HCT116 (cell line): ENCODE measurements around the gene DNAJC5.

ENCODE experiments used
- CTCF ChIP-seq, 3 experiments: fragments of 200-600 bp in 1 of 3; sonication (generic) in 1 of 3; IDR thresholded peaks in 2 of 3; conservative IDR thresholded peaks in 1 of 3; 2 replicates each; pipeline ENCODE4 v1.5.1; 2012 to 2017; ENCODE audit warnings: low read depth in 2 of 3, low read length in 2 of 3, antibody characterized with exemption in 1 of 3, borderline replicate concordance in 1 of 3, control low read depth in 1 of 3, mild to moderate bottlenecking in 1 of 3, mixed read lengths in 1 of 3, mixed run types in 1 of 3, moderate library complexity in 1 of 3; ENCODE audit not compliant: insufficient read depth in 1 of 3
- EZH2 ChIP-seq: fragments of 200-600 bp; sonication (generic); IDR thresholded peaks from 2 replicates; pipeline ENCODE4 v1.6.1; 2017; ENCODE audit warnings: antibody characterized with exemption, mixed run types
- MAX ChIP-seq: IDR thresholded peaks from 2 replicates; pipeline ENCODE4 v1.6.1; 2012
- TCF7L2 ChIP-seq: IDR thresholded peaks from 2 replicates; pipeline ENCODE4 v1.7.0; 2011; ENCODE audit warnings: borderline replicate concordance, inconsistent platforms; ENCODE audit not compliant: insufficient read depth, insufficient read length; ENCODE audit errors: extremely low read depth
- YY1 ChIP-seq: IDR thresholded peaks from 2 replicates; pipeline ENCODE4 v1.6.1; 2011; ENCODE audit warnings: low read length, low read depth, moderate library complexity, mild to moderate bottlenecking; ENCODE audit not compliant: insufficient replicate concordance; ENCODE audit errors: extremely low read depth

DNA sequence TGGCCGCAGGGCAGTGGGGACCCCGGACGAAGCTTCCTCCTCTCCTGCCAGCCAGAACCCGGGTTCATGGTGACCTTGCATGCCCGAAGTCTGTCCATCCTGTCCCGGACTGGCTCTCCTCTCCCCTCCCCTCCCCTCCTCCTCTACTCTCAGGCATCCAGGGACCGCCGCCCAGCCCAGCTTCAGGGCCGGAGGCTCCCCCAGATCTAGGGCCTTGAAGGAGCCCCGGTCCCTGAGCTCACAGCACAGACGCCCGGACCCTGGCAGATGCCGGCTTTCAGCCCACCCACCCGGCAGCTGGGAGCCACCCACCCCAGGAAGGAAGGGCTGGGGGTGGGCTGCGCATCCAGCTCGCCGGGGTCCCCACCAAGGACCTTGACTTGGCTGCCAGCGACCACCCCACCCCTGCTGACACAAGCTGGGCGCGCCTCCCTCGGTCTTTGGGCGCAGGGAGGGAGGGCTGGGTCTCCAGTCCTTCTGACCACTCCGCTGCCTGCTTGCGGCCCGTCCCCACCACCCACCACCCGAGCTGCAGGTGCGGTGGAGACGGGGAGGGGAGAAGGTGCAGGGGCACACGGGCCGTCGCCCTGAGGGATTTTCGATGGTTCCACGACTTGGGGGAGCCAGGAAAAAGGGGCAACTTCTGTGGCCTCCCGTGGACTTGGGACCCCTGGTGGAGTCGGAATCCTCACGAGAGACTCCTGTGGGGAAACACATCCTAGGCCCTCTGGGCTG lies 39.4 kb upstream of the DNAJC5 start:
- no peak for TF ChIP-seq TCF7L2
- no peak for TF ChIP-seq CTCF (IDR thresholded peaks at IDR 0.05 in 2 of 3, conservative IDR thresholded peaks at IDR 0.05 in 1 of 3; ENCODE audit: borderline replicate concordance in 1 of 3, insufficient read depth in 1 of 3, low read depth in 2 of 3, low read length in 2 of 3)
- TF ChIP-seq MAX = no peak
- no peak for TF ChIP-seq EZH2
- TF ChIP-seq YY1 = no peak
